ENCODE data around the gene SDCCAG8.
A peak's percentile ranks its signal among the peaks of the same experiment; 100 is the strongest.

SDCCAG8 gene

DNA sequence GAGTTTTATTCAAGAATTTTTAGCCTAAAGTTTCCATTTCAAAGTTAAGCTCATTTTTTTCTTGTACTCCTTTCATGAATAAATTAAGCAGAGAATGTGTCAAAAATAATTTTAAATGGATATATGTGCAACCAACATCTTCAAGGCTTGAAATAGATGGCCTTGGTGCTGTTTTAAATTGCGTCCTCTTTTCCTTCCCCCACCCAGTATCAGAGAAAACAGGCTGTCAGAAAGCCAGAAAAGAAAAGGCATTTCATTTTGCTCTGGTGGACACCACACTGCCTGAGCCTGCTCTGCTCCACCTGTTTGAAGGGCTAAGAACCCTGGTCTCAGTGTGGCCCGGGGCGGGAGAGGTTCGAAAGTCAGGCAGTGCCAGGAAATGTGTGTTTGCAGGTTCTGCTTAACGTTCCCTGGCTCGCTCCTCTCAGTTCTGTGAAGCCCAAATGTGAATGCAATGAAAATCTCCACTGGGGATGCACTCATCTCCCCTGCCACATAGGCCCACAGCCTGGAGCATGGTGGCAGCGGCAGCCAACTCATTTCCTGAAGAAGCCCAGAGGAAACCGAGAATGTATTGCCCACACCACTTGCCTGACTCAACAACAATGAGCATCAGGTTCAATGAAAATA lies 134.4 kb downstream of the SDCCAG8 start:
- DNase-seq (ENCODE audit: low read depth in 2 of 2), result peak; percentile 4 to 7

DNA sequence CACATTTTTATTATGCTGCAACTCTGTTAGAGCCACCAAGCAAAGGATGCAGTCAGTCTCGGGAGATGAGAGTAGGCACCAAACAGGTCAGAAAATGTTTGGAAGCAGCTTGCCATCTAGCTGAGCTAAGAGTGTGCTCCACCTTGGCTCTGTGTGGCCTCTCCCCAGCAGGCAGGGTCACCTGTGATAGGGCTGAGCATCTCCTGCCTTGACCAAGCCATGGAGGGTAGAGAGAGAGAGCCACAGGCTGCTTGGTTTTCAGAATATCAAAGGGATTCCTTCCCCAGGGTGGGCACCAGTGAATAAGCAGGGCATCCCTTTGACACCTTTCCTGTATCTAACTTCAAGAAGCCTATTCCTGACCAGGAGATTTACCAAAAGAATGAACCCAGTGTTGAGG lies 135.5 kb downstream of the SDCCAG8 start:
- no peak for DNase-seq (ENCODE audit: low read depth in 2 of 2)

GRCh38 chr1:243393096-243393495 lies 137.3 kb downstream of the SDCCAG8 start:
- no peak for DNase-seq (ENCODE audit: low read depth in 2 of 2)

GRCh38 chr1:243394066-243394465 lies 138.2 kb downstream of the SDCCAG8 start:
- no peak for DNase-seq (ENCODE audit: low read depth in 2 of 2)

DNA sequence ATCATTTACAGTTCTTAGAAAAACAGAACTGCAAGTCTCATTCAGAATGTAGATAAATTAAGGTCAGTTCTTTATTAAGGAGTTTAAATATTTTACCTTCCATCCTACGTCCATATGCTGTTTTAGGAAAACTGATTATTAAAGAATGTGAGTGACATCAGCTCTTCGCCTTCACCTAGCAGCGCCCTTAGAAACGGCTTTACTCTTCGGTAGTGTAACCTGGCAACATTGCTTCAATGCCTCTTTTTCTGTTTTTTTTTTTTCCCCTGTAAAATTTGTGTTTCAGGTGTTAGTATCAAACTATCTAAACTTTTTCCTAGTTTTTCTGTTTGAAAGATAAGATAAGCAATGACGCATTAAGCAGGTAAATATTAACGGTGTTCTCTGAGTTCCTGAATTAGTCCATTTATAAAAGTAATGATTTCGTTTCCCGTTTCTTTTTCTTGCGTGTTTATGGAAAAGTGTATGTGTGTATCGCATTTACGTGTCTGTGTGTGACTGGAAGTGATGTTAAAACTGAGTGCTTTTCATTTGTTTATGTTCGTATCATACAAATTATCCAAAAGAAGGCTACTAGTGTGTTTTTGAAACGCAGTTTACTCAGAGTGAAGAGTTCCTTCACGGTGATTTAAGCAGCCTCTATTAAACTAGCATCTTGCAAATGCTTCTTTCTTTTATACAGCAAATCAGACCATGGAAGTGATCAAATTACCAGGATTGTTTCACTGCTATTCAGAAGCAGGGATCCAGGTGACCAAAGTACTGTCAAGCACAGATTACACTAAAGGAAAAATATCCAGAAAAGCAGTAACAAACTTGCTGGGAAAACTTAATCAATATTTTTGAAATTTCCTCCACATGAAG lies 139.0 kb downstream of the SDCCAG8 start:
- no peak for DNase-seq (ENCODE audit: low read depth in 2 of 2)

GRCh38 chr1:243396424-243396823 lies 140.6 kb downstream of the SDCCAG8 start:
- DNase-seq (ENCODE audit: low read depth in 2 of 2), result no peak

DNA sequence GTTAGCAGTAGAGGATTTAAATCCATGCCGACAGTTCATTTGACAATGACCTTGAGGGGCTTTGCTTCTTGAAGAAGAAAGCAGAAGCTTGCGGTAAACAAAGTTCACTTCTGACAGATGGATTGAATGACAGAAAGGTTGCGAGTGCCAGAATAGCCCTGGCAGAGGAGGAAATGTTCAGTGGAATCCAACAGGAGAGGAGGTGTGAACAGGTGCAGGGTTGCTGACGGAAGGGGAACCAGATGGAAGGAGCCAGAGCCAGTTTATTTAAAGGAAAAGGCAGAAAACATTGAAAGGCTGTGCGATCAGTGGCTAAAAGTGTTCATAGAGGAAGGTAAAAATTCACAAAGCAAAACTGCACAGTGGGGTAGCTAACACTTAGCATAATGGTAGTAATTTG lies 141.0 kb downstream of the SDCCAG8 start:
- no peak for DNase-seq (ENCODE audit: low read depth in 2 of 2)

- no peak for DNase-seq (ENCODE audit: low read depth in 2 of 2)
These were observed 141.9 kb downstream of the SDCCAG8 start for GRCh38 chr1:243397613-243398321.

DNA sequence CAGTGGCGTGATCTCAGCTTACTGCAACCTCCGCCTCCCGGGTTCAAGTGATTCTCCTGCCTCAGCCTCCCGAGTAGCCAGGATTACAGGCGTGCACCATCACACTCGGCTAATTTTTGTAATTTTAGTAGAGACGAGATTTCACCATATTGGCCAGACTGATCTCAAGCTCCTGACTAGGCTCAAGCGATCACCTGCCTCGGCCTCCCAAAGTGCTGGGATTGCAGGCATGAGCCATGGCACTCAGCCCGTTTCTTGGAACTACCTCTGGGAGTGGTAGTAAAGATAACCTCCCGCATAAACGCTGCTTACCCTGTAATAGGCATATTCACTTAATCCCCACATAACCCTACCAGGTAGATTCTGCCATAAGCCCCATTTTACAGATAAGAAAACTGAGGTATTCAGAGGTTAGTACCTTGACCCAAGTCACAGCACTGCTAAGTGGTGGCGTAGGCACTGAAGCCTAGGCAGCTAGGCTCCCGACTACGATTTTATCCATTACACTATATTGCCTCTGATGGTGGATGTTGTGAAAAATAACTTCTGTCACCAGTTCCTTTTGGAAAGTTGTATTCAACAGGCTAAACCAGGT lies 143.8 kb downstream of the SDCCAG8 start:
- DNase-seq (ENCODE audit: low read depth in 2 of 2), result no peak

- DNase-seq (ENCODE audit: low read depth in 2 of 2), result no peak
These were observed 147.0 kb downstream of the SDCCAG8 start for GRCh38 chr1:243402868-243403267.

- DNase-seq (ENCODE audit: low read depth in 2 of 2), result no peak
These were observed 150.6 kb downstream of the SDCCAG8 start for GRCh38 chr1:243406424-243406823.

- DNase-seq (ENCODE audit: low read depth in 2 of 2), result no peak
These were observed 151.6 kb downstream of the SDCCAG8 start for GRCh38 chr1:243407284-243408018.

DNA sequence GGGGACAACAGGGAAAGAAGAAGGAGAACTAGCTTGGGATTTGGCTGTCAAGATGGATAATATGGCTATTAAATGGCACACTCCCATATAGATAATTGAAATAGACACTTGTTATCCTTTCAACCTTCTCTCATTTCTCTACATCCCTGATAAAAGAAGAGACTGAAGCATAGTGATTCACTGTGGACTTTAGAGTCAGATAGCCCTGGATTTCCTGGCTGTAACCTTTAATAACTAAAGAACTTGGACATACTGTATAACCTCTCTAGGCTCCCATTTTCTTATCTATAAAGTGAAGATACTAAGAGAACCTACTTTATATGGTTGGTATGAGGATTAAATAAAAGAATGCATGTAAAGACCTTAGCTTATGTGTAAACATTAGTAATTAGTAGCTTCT lies 152.6 kb downstream of the SDCCAG8 start:
- DNase-seq (ENCODE audit: low read depth in 2 of 2), result no peak

GRCh38 chr1:243409284-243409683 lies 153.4 kb downstream of the SDCCAG8 start:
- DNase-seq (ENCODE audit: low read depth in 2 of 2), result no peak

DNA sequence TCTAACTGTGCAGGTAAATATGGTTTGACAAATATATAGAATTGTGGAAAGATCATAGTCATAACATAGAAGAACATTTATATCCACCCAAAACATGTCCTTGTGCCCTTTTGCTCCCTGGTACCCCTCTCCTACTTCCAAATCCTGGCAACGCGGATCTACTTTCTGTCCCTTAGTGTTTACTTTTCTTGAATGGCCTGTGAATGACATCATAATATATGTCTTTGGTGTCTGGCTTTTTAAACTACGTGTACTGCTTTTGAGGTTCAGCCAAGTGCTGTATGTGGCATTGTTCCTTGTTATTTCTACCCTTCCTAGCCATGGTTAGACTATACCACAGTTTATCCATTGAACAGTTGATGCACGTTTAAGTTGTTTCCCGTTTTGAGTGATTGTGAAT lies 155.6 kb downstream of the SDCCAG8 start:
- no peak for DNase-seq (ENCODE audit: low read depth in 2 of 2)

- no peak for DNase-seq (ENCODE audit: low read depth in 2 of 2)
These were observed 157.8 kb downstream of the SDCCAG8 start for GRCh38 chr1:243413431-243414151.

GRCh38 chr1:243414152-243414494 lies 158.3 kb downstream of the SDCCAG8 start:
- no peak for DNase-seq (ENCODE audit: low read depth in 2 of 2)

DNA sequence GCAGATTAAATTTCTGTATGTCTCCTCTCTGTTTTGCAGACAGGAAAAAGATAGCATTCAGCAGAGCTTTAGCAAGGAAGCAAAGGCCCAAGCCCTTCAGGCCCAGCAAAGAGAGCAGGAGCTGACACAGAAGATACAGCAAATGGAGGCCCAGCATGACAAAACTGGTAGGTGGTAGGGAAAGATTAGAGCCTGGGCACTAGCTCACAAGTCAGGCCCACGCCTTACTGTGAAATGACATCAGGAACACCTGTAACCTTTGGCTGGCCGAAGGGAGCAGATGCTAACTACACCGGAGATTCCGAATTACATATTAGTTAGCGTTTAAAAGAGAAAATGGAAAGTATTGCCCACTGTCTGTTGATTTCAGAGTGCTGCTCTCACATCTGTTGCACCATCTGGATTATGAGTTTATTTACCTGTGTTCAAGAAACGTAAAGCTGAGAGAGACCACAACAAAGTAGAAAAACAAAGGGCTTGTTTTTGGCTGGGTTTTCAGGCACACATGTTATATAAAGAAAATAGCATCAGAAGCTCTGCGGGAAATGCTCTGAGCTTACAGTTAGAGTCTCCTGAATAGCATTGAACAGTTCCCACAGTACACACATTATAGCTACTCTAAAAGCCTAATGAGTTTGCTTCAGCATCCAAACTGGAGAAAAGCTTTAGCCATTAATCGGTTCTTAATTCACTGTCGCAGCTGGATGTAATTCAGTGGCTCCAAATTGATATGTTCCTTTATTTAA lies 160.0 kb downstream of the SDCCAG8 start:
- DNase-seq (ENCODE audit: low read depth in 2 of 2), result no peak

- no peak for DNase-seq (ENCODE audit: low read depth in 2 of 2)
These were observed 160.7 kb downstream of the SDCCAG8 start for GRCh38 chr1:243416495-243416894.

All from stimulated activated CD8-positive, alpha-beta memory T cell treated with anti-CD3 and anti-CD28 coated beads, Interleukin-15, amount 100 ng/mL, for 48 hours (primary cell).